ENCODE measurements around the gene BANP. TPM values are rescaled to one million over a fixed set of nuclear protein-coding genes. Genes with fewer than 3 reads are reported as not detected.
"Not testable (repeated sequence)": the region's sequence is repeated elsewhere in the genome, so short reads cannot be mapped to it uniquely, and the experiment has no call there.

Gene BANP
- total and polyA plus RNA-seq, 12 donors, result 10.4 to 29.8 (median 21.7) TPM

DNA sequence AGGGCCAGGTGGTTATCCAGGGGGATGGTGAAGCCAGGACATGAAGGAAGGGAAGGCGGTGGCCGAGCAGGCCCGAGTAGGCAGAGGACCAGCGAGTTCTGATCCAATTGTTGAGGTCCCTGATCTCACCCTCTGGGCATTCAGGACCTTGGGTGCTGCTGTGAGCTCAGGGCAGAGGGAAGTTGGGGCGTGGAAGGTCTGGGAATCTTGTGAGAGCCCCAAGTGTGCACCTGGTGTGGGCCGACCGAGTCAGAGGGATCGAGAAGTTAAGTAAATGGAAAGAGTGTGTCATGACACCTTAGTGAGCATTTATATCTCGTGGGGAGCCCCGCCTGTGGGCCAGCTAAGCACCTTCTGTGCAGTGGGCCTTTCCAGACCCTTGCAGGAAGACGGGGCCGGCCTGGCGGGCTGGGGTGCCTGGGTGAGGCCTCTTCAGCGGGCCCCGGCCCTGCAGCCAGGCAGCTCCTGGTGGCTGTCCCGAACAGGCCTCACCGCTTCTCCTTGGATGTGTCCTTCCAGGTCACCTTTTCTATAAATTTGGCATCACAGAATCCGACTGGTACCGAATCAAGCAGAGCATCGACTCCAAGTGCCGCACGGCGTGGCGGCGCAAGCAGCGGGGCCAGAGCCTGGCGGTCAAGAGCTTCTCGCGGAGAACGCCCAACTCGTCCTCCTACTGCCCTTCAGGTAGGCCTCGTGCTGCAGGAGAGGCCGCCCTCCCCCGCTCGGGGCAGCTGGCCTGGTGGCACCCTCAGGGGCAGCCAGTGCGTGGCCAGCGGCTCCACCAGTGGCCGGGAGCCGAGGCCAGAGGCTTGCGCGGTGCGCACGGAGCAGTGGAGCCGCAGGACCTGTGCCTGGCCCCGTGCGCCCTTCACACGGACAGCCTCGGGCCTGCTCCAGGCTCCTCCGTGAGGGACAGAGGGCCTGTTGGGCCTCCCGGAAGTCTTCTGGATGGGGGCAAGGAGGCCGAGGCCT lies 76.0 kb downstream of the BANP start:
- Histone ChIP-seq H3K27ac (no peak overlapping the region), H3K9me3 (replicated peaks in 1 of 3) (no peaks in the 10 kb centered on the region), H3K4me1 (replicated peaks in 1 of 2) (no peaks in the 10 kb centered on the region), H3K36me3 (replicated peaks in 1 of 2) (peaks cover 0 to 6% of the 10 kb centered on the region in 2 donors), H3K27me3 (no peaks in the 10 kb centered on the region), H3K4me3 (no peak overlapping the region)
- 94 to 96% (median 96%) methylated on average over 29 to 51 of the region's 51 CpGs for WGBS, 4 donors
- intact Hi-C loops (cut with DNase I), result no loop called here
- DNase-seq, result no peak
- TF ChIP-seq, protein P1, sequence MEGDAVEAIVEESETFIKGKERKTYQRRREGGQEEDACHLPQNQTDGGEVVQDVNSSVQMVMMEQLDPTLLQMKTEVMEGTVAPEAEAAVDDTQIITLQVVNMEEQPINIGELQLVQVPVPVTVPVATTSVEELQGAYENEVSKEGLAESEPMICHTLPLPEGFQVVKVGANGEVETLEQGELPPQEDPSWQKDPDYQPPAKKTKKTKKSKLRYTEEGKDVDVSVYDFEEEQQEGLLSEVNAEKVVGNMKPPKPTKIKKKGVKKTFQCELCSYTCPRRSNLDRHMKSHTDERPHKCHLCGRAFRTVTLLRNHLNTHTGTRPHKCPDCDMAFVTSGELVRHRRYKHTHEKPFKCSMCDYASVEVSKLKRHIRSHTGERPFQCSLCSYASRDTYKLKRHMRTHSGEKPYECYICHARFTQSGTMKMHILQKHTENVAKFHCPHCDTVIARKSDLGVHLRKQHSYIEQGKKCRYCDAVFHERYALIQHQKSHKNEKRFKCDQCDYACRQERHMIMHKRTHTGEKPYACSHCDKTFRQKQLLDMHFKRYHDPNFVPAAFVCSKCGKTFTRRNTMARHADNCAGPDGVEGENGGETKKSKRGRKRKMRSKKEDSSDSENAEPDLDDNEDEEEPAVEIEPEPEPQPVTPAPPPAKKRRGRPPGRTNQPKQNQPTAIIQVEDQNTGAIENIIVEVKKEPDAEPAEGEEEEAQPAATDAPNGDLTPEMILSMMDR (IDR thresholded peaks at IDR 0.05), result no peak
- TF ChIP-seq POLR2A (IDR thresholded peaks at IDR 0.05), result no peak

DNA sequence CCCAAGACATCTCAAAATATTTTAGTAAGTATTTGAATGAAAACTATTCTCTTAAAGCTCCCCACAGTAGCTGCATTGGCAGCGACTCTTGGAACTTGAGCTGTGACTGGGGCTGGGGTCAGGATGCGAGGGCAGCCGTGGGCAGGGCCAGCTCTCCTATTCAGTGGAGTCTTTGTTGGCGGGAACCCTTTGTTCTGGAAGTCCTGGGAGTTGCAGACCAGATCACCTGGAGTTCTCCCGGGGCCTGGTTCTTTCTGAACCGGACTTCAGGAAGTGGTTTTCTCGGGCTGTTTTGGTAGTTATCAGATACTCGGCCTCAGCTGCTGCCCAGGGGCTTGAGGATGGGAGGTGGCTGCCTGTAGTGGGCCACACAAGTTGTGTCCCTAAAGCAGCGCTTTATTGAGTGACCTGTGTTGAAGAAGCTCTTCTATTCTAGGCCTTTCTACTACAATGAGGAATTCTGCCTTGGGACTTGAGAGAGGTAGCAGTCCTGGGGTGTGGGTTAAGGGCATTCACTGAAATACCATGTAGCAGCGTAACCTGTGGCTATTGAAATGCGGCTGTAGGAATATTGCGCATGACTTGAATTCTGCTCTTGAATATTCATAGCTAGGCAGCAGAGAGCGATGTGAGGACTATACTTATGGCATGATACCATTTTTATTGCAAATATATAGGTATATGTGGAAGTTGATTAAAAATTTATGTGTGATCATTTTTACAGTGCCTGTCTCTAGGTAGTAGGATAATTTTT lies 77.1 kb downstream of the BANP start:
- intact Hi-C loops (cut with DNase I); H3K4me3 ChIP-seq; DNase-seq; H3K4me1 ChIP-seq (replicated peaks in 1 of 2); H3K27ac ChIP-seq; H3K9me3 ChIP-seq (replicated peaks in 1 of 3); H3K36me3 ChIP-seq (replicated peaks in 1 of 2); H3K27me3 ChIP-seq: not testable (repeated sequence)
- 87 to 95% (median 93%) methylated on average over 6 to 13 of the region's 13 CpGs for WGBS, 4 donors

DNA sequence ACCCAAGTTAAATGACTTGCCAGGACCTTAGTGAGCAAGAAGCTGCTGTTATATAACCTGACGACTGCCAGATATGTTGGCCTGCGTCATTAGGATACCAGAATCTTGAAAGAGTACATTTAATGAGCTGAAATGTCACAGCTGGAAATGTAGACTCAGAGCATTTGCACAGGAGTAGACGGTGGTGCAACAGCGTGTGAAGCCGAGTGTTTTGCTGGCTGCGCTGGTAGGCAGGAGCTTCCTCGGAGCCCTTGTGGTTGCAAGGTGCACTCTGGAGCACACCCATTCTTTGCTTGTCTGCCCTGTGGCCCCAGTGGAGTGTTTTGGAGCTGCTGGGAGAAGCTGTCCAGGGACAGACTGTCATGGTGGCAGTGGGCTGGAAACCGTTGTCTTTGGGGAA lies 79.3 kb downstream of the BANP start:
- H3K9me3 ChIP-seq (replicated peaks in 1 of 3), result no peaks in the 10 kb centered on the region
- no peaks in the 10 kb centered on the region for H3K4me1 ChIP-seq (replicated peaks in 1 of 2)
- peaks cover 0 to 13% of the 10 kb centered on the region in 2 donors for H3K36me3 ChIP-seq (replicated peaks in 1 of 2)
- H3K27me3 ChIP-seq, result no peaks in the 10 kb centered on the region
- H3K4me3 ChIP-seq, result no peak overlapping the region
- DNase-seq, result no peak
- H3K27ac ChIP-seq, result no peak overlapping the region
- no peak for TF ChIP-seq POLR2A (IDR thresholded peaks at IDR 0.05)
- TF ChIP-seq, protein P1 (IDR thresholded peaks at IDR 0.05), result no peak
- intact Hi-C loops (cut with DNase I), result no loop called here
- 94 to 99% (median 97%) methylated on average over 7 to 8 of the region's 8 CpGs for WGBS, 4 donors

DNA sequence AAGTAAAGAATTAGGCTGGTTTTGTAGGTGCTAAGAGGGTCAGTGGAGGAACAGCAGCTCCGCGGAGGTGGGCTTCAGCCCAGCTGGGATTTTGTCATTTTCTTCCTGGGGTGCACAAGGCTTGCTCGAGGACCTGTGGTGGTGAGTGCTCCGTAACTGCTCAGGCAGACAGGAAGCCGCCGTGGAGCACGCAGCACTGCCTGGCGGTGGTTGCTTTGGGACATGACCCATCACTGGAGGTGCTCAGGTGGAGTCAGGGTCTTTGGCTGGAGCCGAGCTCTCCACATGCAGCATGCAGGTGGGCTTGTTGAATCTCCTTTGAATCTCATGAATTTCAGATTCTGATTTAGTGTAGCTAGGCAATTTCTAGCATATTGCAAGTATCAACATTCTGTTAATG lies 79.7 kb downstream of the BANP start:
- intact Hi-C loops (cut with DNase I); H3K27ac ChIP-seq; H3K4me1 ChIP-seq (replicated peaks in 1 of 2); H3K27me3 ChIP-seq; H3K4me3 ChIP-seq; DNase-seq; H3K9me3 ChIP-seq (replicated peaks in 1 of 3): not testable (repeated sequence)
- WGBS, 4 donors, result 95 to 99% (median 97%) methylated on average over 8 to 9 of the region's 9 CpGs
- peaks cover 0 to 18% of the 10 kb centered on the region in 2 donors for H3K36me3 ChIP-seq (replicated peaks in 1 of 2)

DNA sequence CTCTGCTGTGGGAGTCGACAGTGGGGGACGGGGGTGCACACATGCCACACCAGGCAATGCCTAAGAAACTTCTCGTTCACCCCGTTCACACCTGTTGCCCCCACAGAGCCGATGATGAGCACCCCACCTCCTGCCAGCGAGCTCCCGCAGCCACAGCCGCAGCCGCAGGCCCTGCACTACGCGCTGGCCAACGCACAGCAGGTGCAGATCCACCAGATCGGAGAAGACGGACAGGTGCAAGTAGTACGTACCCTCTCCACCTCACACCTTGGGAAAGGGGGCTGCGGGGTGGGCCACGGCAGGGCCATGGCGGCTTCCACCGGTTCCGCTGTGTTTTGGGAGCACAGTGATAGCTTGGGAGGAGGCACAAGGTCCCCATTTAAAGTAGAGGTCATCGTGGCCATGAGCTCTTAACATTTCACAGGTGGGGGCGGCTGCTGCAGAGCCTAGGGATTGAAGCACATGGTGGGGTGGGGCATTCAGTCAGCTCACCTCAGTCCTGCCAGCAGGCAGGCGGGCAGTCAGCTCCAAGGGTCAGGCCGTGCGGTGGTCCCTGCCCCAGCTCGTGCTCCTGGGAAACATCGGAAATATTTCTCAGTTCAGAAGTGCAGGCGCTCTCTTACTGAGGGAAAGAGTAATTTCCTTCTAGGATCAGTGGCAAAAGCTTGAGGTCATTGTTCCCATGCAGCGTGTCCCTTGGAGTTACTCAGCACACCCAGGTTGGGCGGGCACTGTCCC lies 81.9 kb downstream of the BANP start:
- intact Hi-C loops (cut with DNase I); H3K27me3 ChIP-seq; H3K9me3 ChIP-seq (replicated peaks in 1 of 3); H3K4me3 ChIP-seq; H3K27ac ChIP-seq; DNase-seq; H3K4me1 ChIP-seq (replicated peaks in 1 of 2): not testable (repeated sequence)
- WGBS, 4 donors, result 92 to 98% (median 96%) methylated on average over 15 to 29 of the region's 30 CpGs
- peaks cover 0 to 18% of the 10 kb centered on the region in 2 donors for H3K36me3 ChIP-seq (replicated peaks in 1 of 2)
